CD4-positive, alpha-beta T cell treated with Interleukin-1 beta for 1 hour (primary cell): Measurements from ENCODE around the gene APLN.

Experiments
- DNase-seq, 2 donors: peaks; one replicate each; pipeline ENCODE4 v3.0.0-alpha.2; 2020 to 2022

APLN gene

GRCh38 chrX:129640737-129641136, 14.0 kb downstream of the APLN start:
- DNase-seq = no peak

DNA sequence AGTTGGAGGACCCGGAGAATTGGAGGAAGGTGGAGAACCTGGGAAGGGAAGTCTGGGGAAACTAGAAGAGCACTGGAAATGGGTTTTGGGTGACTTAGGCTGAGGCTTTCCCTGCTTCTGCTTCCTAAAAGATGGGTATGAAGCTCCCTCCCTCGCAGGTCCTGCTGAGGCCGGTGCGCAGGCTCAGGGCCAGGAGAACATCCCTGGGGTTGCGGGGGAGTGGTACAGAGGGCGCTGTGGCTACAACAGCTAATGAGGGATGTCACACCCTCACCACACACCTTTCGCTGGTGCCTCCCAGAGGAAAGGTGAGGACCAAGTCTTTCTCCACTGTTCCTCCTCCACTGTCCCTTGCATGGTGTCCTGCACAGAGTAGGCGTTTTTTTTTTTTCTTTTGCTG, 15.8 kb downstream of the APLN start:
- DNase-seq = no peak

DNA sequence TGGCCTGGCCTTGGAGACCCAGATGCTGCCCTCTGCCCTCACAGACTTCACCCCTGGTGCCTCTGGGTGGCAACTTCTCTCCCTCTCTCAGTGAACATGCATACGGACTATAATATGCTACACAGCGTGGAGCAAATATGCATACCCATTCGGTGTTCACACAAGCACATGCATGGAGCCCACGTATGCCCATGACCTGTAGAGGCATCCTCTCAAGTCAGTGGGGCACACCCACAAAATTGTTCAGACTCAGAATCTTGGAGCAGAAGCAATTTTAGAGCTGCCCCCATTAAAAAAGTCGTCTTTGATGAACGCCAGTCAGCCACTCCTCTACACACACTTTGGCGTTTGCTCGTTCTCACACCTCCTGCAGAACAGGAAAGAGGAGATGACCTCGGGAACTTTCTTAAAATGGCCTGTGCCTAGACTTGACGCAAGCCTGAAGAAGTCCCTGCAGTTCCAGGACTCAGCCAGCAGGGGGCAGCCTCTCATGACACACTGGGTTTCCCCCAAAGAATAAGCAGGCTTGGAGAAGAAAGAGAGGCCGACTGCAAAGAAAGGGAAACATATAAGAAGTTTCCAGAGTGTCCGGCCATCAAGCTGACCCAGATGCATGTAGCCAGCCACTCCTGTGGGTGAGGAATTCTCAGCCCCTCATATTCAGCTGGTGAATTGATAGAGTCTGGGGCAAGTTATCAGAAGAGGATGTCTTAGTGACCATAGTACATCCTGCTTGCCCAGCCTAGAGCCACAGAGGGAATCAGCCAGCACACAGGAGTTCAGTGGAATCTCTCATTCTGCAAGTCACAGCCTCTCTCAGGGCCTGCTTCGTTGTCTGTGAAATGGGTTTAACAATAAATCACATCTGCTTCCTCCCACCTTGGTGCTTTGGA, 17.3 kb downstream of the APLN start:
- DNase-seq = peak; percentile 69 to 72

- DNase-seq = no peak
Observed at GRCh38 chrX:129636175-129636681, 18.5 kb downstream of the APLN start.

DNA sequence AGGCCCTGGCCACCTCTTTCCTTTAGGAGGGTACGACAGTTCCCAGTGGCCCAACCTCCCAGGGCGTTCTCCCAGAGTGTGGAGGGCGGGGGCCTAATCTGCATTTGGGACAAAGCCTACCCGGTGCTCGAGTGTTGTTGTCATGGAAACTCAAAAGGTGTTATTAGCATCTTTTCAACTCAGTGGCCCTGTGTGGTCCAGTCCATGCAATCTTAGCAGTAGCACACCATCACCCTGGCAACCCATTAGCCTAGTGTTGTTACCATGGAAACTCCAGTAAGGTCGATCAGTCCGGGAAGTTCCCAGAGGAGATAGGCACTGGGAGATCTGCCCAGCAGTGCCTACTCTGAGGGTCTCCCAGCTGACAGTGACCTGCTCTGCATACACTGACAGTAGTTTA, 20.2 kb downstream of the APLN start:
- DNase-seq = no peak

DNA sequence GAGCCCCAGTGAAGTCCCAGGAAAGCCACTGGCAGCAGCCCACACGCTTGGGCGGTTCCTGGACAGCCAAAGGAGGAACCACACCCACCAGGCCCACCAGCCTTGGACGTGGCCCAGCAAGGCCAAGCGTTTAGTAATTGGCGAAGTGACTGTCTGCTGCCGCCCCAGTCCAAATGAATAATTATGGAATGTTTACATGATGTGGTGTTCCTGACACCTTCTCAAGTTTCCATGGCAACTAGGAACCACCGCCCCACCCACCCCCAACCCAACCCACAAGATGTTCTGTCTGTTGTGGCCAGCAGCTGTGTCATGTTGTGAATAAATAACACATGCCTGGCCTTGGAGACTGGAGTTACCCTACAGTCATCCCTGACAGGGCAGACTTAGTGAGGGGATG, 22.3 kb downstream of the APLN start:
- DNase-seq = no peak

GRCh38 chrX:129631849-129632248, 22.9 kb downstream of the APLN start:
- DNase-seq = no peak

DNA sequence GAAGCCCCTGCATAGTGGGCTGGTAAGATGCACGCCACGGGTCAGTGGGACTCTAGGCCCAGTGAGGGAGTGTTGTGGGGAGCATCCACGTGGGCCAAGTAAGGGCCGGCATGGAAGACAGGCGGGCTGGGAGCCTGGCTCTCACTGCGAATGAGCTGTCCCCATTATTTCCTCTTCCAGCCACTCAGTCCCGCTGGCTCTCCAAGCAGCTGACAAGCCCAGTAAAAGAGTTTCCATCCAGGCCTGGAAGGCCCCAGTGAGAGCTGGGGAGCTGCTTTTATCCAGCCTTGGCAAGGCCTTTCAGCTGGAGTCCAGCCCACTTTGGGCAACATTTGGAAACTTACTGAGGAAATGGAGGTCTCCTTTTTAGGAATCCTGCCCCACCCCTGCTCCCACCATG, 24.9 kb downstream of the APLN start:
- no peak for DNase-seq

DNA sequence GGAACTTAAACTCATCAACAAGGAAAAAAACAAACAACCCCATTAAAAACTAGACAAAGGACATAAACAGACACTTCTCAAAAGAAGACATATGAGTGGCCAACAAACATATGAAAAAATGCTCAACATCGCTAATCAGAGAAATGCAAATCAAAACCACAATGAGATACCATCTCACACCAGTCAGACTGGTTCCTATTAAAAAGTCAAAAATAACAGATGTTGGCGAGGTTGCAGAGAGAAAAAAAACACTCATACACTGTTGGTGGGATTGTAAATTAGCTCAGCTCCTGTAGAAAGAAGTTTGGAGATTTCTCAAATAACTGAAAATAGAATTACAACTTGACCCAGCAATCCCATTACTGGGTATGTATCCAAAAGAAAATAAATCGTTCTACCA, 28.7 kb downstream of the APLN start:
- DNase-seq = no peak

GRCh38 chrX:129622757-129623301, 31.9 kb downstream of the APLN start:
- DNase-seq = no peak

DNA sequence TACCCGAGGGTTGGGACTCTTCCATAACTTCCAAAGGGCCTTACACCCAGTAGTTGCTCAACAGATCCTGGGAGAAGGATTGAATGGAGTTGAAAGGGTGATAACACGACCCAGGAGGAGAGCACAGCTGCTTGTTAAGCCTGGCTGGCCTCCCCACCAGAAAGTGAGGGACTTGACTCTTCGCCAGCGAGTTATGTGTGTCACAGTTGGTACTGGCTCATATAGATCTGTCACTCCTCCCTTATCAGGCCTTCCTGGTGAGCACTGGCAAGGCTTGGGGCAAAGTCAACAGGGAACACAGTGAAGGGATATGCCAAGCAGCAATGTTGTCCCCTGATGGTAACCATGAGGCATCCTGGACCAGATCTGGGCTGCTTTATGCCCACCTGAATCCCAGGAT, 35.8 kb downstream of the APLN start:
- no peak for DNase-seq

DNA sequence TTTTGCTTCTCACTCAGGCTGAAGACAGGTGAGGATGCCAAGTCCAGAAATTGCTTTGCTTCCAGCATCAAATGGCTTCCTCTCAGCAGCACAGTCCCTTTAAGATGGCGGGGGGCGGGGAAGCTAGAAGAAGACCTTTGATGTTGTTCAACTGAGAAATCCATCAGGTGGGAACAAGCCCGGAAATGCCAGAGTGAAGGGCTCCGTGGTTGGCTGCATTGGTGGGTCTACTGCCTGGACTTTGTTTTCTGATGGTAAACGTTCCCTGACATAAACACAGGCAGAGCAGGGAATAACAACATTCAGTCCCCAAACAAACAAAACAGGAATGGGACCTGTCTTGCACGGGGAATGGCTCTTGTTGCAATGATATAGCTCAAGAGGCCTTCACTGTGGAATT, 37.3 kb downstream of the APLN start:
- DNase-seq = no peak

- DNase-seq = no peak
Observed at GRCh38 chrX:129614481-129615255, 40.1 kb downstream of the APLN start.

GRCh38 chrX:129613596-129613995, 41.2 kb downstream of the APLN start:
- peak in 1 of 2 donors; percentile 26 for DNase-seq

- no peak for DNase-seq
Observed at GRCh38 chrX:129612396-129612795, 42.4 kb downstream of the APLN start.

- no peak for DNase-seq
Observed at GRCh38 chrX:129609395-129609794, 45.4 kb downstream of the APLN start.

DNA sequence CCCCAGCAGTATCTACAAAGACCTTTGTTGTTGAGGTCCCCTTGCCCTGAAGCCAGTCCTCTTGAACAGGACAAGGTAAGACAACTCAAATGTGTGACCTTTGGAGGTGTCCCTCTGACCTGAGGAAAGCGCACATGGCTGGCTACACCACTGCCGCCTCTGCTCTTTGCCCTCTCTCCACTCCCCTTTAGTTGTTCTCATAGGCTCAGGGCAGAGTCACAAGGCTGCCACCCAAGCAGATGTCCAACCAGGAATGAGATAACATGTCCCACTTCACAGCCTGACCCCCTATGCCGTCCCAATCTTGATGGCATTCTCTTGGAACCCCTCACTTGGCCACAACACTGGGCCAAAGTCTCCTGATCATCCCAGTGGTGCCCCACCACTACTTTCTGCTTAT, 46.3 kb downstream of the APLN start:
- DNase-seq = no peak

DNA sequence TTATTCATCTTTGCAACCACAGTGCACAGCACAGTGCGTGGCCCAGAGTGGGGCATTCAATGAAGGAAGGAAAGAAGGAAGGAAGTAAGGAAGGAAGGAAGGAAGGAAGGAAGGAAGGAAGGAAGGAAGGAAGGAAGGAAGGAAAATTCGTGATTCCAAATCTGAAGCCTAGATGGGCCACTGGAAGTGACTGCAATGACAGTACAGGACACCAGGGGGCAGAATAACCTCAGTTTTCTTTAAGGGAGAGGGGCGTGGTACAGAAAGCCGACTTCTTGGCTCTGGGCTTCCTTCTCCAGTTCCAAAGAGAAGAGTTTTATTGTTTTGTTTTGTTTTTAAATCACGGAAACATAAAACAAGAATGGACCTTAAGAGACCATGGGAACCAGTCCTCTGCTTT, 47.8 kb downstream of the APLN start:
- peak; percentile 47 to 61 for DNase-seq

GRCh38 chrX:129600981-129601424, 53.8 kb downstream of the APLN start:
- peak in 1 of 2 donors; percentile 32 for DNase-seq

DNA sequence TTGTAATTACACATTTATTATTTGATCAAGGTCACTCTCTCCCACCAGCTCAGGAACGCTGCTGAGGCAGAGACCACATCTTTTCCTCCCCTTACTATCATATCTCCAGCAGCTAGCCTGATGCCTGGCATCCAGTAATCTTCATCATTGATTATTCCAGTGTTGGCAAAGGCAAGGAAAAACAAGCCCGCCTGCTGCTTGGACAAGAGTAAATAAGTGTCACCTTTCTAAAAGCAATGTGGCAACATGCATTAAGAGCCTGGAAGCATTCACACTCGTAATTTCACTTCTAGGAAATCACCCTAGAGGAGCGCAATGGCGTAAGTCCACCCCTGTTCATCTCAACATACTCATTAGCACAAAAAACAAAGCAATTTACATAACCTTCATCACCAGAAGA, 54.8 kb downstream of the APLN start:
- DNase-seq = no peak

- DNase-seq = no peak
Observed at GRCh38 chrX:129599499-129599898, 55.3 kb downstream of the APLN start.

GRCh38 chrX:129597905-129598304, 56.9 kb downstream of the APLN start:
- no peak for DNase-seq

- DNase-seq = no peak
Observed at GRCh38 chrX:129596077-129596476, 58.7 kb downstream of the APLN start.
